ENCODE measurements around the gene ABCB1. TPM values are rescaled to one million over a fixed set of nuclear protein-coding genes. Genes with fewer than 3 reads are reported as not detected.

The ABCB1 gene
- total and polyA plus RNA-seq, 9 of the 15 experiments (the other 6 are each of a cell fraction or from before 2014, with no cell fraction given), result 0.03 to 0.86 (median 0.52) TPM

- TF ChIP-seq MAFK (IDR thresholded peaks at IDR 0.05; ENCODE audit: low read length) (no peak), PATZ1 (CRISPR knock-in tag; IDR thresholded peaks at IDR 0.05; ENCODE audit: borderline replicate concordance) (no peak), ZNF175 (CRISPR knock-in tag; IDR thresholded peaks at IDR 0.05; ENCODE audit: low read depth) (no peak), GABPB1 (CRISPR knock-in tag; IDR thresholded peaks at IDR 0.05) (no peak), ZNF3 (CRISPR knock-in tag; IDR thresholded peaks at IDR 0.05) (no peak), DMBX1 (CRISPR knock-in tag; IDR thresholded peaks at IDR 0.05; ENCODE audit: borderline replicate concordance) (no peak)
- Histone ChIP-seq H3K79me2 (ENCODE audit: control insufficient read depth, insufficient read depth, low read length) (no peaks in the 10 kb centered on the region), H3K9ac (ENCODE audit: insufficient read depth in 1 of 2, low read depth in 2 of 2, low read length in 2 of 2) (no peak overlapping the region), H3K36me3 (ENCODE audit: control insufficient read depth, insufficient read depth, low read length) (no peaks in the 10 kb centered on the region), H3K4me3 (no peak overlapping the region), H3K4me2 (ENCODE audit: insufficient read depth, low read length) (no peak overlapping the region), H3K27ac (ENCODE audit: extremely low read depth, low read depth, low read length) (no peak overlapping the region), H3K9me3 (replicated peaks; ENCODE audit: control insufficient read depth, insufficient read depth, low read depth, low read length) (no peaks in the 10 kb centered on the region), H3K4me1 (replicated peaks in 1 of 2; ENCODE audit: control insufficient read depth in 2 of 2, insufficient read depth in 2 of 2, low read length in 2 of 2) (no peaks in the 10 kb centered on the region), H3K27me3 (ENCODE audit: control insufficient read depth in 2 of 2, insufficient read depth in 2 of 2, low read length in 2 of 2) (peaks cover 0 to 4% of the 10 kb centered on the region in 2 experiments; a peak in 1 of 5 replicates), H2AFZ (ENCODE audit: low read depth, low read length) (no peak overlapping the region), H4K20me1 (replicated peaks; ENCODE audit: control insufficient read depth, insufficient read depth, low read length) (no peaks in the 10 kb centered on the region), H3K9me1 (ENCODE audit: control insufficient read depth, insufficient read depth, low read length) (no peaks in the 10 kb centered on the region)
- WGBS (ENCODE audit: insufficient coverage, low coverage, missing lambda C conversion rate), result 2% methylated on average over 3 of the region's 3 CpGs
- no peak for ATAC-seq
- BruUV-seq (replicated peaks), result no TSS peak
- intact Hi-C loops (cut with micrococcal nuclease) (no loop called here), in situ Hi-C loops (cut with MboI) (no loop called here)
- FAIRE-seq, result no peak
- DNase-seq (ENCODE audit: extremely low read depth in 1 of 4, low spot score in 3 of 4), result no peak
- ChIA-PET POLR2A (no interaction called here), CTCF (ENCODE audit: low intra/inter-chr PET ratio) (no interaction called here)
Observed at GRCh38 chr7:87482115-87482514, 118.6 kb downstream of the ABCB1 start.

Data from K562 (cell line).